GM12801 (cell line): Measurements from ENCODE around the gene F2RL1.

ENCODE experiments used
- TF ChIP-seq, protein P1 (sequence below): IDR thresholded peaks from one replicate; pipeline ENCODE4 v1.5.1; 2011; ENCODE audit warnings: control low read depth; ENCODE audit not compliant: insufficient read length; ENCODE audit errors: extremely low read depth

F2RL1 gene

DNA sequence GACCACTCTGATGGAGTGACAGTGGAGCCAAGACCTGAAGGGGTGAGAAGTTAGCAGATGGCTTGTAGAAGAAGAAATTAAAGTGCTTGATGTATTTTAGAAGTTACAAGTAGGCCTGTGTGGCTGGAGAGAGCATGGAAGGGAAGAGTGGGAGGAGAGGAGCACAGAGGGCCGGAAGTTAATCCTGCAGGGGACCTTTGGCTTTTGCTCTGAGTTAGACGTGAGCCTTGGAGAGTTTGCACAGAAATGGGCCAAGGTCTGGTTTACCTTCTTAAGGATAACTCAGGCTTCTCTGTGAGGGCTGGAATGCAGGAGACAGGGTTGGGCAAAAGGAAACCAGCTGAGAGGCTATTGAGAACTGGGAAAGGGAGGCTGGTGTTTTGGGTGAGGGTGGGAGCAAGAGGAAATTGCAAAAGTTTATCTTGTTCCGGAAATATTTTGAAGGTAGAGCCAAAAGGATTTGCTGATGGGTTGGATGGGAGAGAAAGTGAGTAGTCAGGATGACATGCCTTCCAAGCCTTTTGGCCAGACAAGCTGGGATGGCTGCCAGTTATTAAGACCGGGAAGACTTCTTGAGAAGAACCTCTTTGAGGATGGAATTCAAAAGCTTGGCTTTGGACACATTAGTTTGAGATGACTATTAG lies 17.5 kb upstream of the F2RL1 start:
- TF ChIP-seq, protein P1, sequence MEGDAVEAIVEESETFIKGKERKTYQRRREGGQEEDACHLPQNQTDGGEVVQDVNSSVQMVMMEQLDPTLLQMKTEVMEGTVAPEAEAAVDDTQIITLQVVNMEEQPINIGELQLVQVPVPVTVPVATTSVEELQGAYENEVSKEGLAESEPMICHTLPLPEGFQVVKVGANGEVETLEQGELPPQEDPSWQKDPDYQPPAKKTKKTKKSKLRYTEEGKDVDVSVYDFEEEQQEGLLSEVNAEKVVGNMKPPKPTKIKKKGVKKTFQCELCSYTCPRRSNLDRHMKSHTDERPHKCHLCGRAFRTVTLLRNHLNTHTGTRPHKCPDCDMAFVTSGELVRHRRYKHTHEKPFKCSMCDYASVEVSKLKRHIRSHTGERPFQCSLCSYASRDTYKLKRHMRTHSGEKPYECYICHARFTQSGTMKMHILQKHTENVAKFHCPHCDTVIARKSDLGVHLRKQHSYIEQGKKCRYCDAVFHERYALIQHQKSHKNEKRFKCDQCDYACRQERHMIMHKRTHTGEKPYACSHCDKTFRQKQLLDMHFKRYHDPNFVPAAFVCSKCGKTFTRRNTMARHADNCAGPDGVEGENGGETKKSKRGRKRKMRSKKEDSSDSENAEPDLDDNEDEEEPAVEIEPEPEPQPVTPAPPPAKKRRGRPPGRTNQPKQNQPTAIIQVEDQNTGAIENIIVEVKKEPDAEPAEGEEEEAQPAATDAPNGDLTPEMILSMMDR: no peak

DNA sequence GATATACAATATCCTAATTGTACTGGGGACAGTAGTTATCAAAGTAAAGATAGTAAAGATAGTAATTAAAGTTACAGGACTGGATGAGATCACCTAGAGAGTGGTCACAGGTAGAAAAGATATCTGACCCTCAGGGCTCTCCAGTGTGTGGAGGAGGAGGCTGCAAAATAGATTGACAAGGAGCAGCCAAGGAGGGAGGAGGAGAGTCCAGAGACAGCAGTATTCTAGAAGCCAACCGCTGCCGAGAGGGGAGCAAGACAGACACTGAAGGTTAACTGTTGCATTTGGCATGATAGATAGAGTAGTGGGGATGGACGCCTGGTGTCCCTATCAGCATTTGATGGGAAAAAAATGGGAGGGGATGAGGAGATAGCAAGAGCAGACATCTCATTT lies 17.0 kb upstream of the F2RL1 start:
- TF ChIP-seq, protein P1: no peak

DNA sequence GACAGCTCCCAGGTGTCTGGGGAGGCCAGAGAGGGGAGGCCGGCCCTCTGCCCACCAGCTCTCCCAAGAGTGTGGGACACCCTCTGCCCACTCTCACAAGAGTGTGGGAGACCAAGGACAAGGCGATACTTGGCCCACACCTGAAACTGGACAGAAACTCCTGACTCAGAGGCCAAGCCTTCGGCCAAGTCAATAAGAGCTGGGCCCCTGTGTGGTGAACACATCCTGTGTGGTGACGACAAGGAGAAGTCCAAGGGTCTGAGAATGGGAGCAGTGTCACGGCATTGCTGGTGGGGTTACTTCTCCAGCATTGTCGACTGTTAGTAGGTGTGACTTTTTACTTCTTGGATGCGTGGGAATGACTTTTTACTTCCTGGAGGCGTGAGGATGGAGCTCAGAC lies 14.6 kb upstream of the F2RL1 start:
- TF ChIP-seq, protein P1: no peak

DNA sequence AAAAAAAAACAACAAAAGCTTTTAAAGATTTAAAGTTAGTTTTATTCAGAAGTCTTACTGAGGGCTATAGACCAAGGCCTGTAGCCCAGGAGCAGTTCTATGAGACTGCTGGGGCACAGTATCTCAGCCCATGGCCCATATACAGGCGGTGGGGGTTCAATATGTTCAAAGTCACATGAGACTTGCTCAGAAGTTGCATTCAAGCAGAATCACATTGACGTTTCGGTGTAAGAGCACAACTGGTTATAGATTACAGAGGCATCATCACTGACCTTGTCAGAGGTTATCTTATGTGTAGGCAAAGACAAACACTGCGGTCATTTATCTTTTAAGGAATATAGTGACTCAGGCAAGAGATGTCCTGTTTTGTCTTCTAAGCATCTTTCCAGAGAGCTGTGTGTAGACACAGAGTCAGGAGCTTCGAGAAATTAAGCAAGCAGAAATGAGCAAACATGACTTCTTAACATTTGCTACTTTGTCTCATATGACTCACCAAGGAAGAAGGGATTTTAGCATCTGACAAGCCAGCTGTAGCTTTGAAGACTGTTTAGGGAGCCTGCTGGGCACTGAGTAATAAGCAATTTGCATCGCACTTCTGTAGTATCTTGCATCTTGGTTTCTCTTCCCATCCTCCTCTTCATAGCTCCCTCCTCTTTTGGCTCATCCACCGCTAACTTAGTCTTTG lies 12.9 kb upstream of the F2RL1 start:
- TF ChIP-seq, protein P1: no peak

DNA sequence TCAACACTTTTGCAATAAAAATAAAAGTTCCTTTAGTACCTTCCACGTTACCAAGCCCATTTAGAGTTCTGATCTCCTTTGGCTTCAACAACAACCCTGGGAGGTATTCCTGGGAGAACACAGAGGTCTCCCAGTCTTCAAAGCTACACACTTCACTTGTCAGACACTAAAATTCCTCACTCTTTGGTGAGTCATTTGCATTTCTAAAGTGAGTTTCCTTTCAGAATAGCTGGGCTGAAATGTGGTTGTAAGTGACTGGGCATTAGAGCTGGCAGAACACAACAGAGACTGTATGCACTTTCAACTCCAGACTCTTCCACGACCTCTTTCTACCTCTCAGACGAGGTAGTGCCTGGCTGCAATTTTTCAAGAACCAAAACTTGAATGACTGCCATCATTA lies 11.5 kb upstream of the F2RL1 start:
- TF ChIP-seq, protein P1: no peak

DNA sequence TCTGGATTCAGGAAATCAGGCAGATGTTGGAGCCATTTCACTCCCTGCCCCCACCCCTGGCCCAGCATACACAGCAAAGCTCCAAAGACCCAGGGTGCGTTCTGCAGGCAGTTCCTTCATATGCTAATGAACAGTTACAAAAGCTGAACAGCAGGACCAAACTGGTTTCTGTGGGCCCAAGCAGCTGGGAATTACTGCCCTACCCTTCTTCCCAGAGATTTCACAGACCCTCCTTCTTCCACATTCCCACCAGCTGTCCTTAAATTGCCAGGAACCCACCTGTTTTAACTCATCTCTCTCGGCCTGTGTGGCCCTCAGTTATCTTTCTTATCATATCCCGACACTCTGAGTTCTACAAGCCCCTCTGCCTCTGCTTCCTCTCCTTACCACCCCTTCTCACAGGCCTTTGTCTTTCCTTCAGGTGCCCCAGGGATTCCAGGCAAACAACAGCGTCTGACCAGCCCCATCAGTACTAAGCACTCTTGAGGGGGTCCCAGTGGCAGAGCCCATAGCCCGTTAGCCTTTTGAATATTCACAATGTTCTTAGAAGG lies 10.6 kb upstream of the F2RL1 start:
- TF ChIP-seq, protein P1: no peak

DNA sequence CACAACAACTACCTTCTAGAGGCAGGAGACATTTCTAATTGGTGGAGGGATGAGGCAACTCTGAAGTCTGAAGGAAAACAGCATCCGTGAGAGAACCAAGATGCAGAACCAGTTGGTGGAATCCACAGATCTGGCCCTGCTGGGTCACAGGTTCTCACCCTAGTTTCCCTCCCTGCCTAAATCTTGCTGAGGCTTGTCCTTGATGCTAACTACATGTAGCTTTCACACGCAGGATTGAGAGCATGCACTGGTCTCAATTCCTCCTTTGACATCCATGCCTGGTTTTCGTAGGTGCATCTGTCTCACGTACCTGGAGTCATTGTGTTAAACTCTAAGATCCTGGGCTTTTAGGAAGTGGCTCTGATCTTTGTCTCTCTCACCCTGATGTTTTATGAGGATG lies 9.7 kb upstream of the F2RL1 start:
- TF ChIP-seq, protein P1: no peak
